GM12872 (cell line): Measurements from ENCODE around the gene FMNL1.

ENCODE experiments used
- TF ChIP-seq, protein P1 (sequence below): IDR thresholded peaks from 3 replicates; pipeline ENCODE4 v1.5.1; 2011; ENCODE audit warnings: low read depth, mild to moderate bottlenecking, low read length, moderate library complexity; ENCODE audit not compliant: insufficient read depth

FMNL1 gene

DNA sequence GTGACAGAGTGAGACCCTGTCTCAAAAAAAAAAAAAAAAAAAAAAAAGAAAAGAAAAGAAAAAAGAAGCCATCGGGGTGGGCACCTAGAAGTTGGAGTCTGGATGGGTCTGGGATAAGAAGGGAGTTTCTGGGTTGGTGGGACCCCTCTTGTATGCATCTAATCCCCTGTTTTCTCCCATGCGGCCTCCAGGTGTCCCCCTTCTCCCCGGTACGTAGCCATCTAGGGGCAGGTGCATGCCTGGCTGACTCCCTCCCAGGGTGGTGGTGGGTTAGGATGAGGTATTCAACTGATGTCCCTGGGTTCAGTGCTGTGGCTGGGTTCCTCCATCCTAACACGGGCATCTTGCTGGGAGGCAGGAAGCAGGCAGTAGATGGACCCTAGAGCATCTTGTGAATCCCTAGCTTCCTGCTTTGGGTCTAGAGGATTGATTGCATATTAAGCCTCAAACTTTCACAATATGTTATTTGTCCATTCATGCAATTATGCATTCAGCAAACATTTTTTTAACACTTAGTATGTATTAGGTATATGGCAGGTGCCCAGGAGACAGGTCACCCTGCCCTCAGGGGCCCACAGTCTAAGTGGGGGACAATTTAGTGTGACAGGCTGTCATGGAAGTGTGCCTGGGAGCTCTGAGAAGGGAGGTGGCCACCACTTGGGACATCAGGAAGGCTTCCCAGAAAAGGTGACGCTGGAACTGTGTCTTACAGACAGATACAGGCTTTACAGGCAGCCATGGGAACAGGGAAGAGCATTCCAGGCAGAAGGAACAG lies 13.1 kb downstream of the FMNL1 start:
- TF ChIP-seq, protein P1, sequence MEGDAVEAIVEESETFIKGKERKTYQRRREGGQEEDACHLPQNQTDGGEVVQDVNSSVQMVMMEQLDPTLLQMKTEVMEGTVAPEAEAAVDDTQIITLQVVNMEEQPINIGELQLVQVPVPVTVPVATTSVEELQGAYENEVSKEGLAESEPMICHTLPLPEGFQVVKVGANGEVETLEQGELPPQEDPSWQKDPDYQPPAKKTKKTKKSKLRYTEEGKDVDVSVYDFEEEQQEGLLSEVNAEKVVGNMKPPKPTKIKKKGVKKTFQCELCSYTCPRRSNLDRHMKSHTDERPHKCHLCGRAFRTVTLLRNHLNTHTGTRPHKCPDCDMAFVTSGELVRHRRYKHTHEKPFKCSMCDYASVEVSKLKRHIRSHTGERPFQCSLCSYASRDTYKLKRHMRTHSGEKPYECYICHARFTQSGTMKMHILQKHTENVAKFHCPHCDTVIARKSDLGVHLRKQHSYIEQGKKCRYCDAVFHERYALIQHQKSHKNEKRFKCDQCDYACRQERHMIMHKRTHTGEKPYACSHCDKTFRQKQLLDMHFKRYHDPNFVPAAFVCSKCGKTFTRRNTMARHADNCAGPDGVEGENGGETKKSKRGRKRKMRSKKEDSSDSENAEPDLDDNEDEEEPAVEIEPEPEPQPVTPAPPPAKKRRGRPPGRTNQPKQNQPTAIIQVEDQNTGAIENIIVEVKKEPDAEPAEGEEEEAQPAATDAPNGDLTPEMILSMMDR, result peak; percentile 76

DNA sequence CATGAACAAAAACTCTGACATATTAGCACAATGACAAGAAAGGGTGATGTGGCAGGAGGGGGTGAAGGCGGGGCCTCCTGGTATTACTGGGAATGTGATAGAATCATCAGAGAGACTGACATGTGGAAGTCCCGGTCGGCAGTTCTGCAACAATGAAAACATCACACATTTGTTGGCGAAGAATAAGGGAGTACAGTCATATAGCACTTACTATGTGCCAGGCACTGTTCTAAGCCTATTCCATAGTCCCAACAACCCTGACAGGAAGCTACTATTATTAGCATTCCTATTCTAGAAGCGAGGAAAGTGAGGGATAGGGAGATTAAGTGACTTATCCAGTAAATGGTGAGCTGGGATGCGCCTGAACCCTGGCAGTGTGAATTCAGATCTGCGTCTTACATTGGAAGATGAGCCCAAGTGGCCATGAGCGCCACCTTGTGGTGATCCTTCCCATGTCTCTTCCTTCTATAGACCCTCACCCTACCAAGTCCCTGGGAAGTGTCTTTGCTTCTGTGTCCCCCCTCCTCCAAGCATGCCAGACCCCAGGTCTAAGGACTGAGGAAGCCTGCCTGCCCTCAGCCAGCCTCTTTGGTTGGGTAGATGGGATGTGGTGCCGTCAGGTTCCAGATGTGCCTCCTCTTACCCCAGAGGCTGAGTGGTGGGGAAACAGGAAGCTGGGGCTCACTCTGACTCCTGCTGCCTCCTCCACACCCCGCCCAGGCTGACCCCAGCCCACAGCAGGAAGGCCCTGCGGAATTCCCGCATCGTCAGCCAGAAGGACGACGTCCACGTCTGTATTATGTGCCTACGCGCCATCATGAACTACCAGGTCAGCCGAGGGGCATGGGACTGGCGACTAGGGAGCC lies 14.0 kb downstream of the FMNL1 start:
- TF ChIP-seq, protein P1, result peak; percentile 93

DNA sequence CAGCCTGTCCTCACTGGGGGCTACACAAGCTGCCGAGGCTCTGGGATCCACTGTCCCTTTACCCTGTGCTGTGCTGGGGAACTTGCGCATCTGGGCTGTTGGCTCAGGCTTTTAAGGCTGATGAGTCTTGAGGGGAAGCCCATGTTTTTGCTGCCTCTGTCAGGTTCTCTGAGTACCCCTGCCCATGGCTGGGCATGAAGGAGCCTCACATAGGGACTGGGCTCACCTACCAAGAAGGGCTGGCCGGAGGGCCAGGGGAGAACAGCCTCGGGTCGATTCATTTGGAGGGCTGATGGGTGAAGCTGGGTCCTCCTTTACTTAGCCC lies 14.6 kb downstream of the FMNL1 start:
- TF ChIP-seq, protein P1, result no peak

DNA sequence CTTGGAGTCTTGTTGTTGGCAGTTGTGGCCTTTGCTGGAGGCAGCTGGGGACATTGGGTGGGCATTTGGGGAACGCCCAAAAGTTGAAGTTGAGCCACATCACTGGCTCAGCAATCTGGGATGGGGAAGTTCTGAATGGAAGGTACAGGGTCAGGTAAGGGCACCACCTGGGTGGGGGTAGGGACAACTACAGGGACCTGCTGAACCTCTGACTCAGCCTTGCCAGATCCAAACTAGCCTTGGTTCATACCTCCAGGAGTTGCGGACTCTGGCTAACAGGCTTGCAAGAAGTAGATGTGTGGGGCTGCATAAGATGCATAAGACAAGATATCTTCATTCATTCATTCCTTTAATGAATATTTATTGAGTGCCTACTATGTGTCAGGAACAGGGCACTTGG lies 16.0 kb downstream of the FMNL1 start:
- TF ChIP-seq, protein P1, result no peak

DNA sequence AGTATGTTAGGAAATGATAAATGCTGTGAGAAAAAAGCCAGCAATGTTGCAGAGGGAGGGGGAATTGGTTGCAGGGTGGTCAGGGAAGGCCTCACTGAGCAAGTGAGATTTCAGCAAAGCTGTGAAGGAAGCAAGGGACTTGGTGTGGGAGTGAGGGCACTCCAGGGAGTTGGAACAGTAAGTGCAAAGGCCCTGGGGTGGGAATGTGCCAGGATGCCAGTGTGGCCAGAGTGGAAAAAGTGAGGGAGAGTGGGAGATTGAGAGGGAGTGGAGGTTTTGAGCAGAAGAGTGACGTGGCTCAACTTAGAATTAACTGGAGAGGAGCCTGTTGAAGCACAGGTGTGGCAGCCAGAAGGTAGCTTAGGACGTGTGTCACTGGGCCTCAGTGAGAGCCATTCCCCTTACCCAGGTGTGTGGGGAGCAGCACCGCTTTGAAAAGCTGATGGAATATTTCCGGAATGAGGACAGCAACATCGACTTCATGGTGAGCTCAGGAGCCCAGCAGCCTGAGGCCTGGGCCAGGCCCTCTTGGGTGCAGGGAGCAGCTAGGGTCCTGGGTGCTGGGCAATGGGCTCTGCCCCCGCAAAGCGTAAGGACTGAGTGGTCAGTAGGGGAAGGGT lies 16.6 kb downstream of the FMNL1 start:
- TF ChIP-seq, protein P1, result no peak

DNA sequence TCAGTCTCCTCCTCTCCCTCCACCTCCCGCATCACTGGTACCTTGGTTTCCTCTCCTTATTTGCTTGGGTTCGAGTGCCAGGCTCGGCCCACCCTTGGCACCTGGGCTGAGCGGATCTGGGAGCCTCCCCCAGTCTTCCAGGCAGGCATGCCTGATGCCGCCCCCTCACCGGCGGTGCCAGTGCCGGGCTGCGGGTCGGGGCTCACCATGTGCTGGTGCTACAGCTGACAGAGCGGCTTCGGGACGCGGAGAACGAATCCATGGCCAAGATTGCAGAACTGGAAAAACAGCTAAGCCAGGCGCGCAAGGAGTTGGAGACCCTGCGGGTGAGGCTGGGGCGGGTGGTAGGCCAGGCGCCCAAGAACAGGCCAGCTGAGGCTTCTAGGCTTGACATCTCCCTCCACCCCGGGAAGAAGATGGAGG lies 19.2 kb downstream of the FMNL1 start:
- TF ChIP-seq, protein P1, result no peak
